HG03175 (cell line): Measurements from ENCODE around the gene NAGS.
"Not testable (repeated sequence)": the region's sequence is repeated elsewhere in the genome, so short reads cannot be mapped to it uniquely, and the experiment has no call there.

ENCODE experiments used
- ATAC-seq: cut with Tn5 transposase; IDR thresholded peaks from one replicate; pipeline ENCODE4 v1.9.1; 2021; ENCODE audit warnings: mild to moderate bottlenecking, moderate library complexity; ENCODE audit not compliant: unreplicated experiment

NAGS gene

GRCh38 chr17:44038604-44039011 is 34.2 kb downstream of the NAGS start:
- no peak for ATAC-seq

GRCh38 chr17:44039829-44040635 is 35.6 kb downstream of the NAGS start:
- ATAC-seq = no peak

- no peak for ATAC-seq
Measured at GRCh38 chr17:44043272-44043696, 38.9 kb downstream of the NAGS start.

- ATAC-seq = no peak
Measured at GRCh38 chr17:44044071-44044470, 39.6 kb downstream of the NAGS start.

GRCh38 chr17:44045486-44045885 is 41.1 kb downstream of the NAGS start:
- ATAC-seq = no peak

GRCh38 chr17:44046893-44047292 is 42.5 kb downstream of the NAGS start:
- ATAC-seq = not testable (repeated sequence)

GRCh38 chr17:44049294-44050060 is 45.1 kb downstream of the NAGS start:
- no peak for ATAC-seq

- no peak for ATAC-seq
Measured at GRCh38 chr17:44053125-44053872, 48.9 kb downstream of the NAGS start.
